MM.1S (cell line): ENCODE data around the gene ZBTB4.

Experiments
- CTCF ChIP-seq: fragments of 300-600 bp; sonication (generic); IDR thresholded peaks from 2 replicates; pipeline ENCODE4 v1.5.1; 2016; ENCODE audit warnings: antibody characterized with exemption, low read length, mixed read lengths
- EZH2 ChIP-seq: fragments of 300-600 bp; sonication (generic); optimal IDR thresholded peaks from 2 replicates; pipeline ENCODE3; 2017; ENCODE audit warnings: low read depth, mild to moderate bottlenecking, antibody characterized with exemption, low read length, mixed read lengths
- EZH2phosphoT487 ChIP-seq: fragments of 300-600 bp; sonication (generic); IDR thresholded peaks from 2 replicates; pipeline ENCODE4 v1.6.1; 2018; ENCODE audit warnings: antibody characterized with exemption, low read length

- TF ChIP-seq EZH2 (no peak), CTCF (no peak), EZH2phosphoT487 (no peak)
These were observed 52.4 kb downstream of the ZBTB4 start for GRCh38 chr17:7426896-7427489.
